ENCODE results near the gene KRTAP10-11.

- TF ChIP-seq ZNF8 (CRISPR knock-in tag; IDR thresholded peaks at IDR 0.05) = no peak
- TF ChIP-seq, protein P1, sequence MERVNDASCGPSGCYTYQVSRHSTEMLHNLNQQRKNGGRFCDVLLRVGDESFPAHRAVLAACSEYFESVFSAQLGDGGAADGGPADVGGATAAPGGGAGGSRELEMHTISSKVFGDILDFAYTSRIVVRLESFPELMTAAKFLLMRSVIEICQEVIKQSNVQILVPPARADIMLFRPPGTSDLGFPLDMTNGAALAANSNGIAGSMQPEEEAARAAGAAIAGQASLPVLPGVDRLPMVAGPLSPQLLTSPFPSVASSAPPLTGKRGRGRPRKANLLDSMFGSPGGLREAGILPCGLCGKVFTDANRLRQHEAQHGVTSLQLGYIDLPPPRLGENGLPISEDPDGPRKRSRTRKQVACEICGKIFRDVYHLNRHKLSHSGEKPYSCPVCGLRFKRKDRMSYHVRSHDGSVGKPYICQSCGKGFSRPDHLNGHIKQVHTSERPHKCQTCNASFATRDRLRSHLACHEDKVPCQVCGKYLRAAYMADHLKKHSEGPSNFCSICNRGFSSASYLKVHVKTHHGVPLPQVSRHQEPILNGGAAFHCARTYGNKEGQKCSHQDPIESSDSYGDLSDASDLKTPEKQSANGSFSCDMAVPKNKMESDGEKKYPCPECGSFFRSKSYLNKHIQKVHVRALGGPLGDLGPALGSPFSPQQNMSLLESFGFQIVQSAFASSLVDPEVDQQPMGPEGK (CRISPR knock-in tag; IDR thresholded peaks at IDR 0.05; ENCODE audit: borderline replicate concordance) = no peak
- TF ChIP-seq ARNTL (CRISPR knock-in tag; IDR thresholded peaks at IDR 0.05; ENCODE audit: borderline replicate concordance, low read depth) = no peak
- TF ChIP-seq, protein P2, sequence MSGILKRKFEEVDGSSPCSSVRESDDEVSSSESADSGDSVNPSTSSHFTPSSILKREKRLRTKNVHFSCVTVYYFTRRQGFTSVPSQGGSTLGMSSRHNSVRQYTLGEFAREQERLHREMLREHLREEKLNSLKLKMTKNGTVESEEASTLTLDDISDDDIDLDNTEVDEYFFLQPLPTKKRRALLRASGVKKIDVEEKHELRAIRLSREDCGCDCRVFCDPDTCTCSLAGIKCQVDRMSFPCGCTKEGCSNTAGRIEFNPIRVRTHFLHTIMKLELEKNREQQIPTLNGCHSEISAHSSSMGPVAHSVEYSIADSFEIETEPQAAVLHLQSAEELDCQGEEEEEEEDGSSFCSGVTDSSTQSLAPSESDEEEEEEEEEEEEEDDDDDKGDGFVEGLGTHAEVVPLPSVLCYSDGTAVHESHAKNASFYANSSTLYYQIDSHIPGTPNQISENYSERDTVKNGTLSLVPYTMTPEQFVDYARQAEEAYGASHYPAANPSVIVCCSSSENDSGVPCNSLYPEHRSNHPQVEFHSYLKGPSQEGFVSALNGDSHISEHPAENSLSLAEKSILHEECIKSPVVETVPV (CRISPR knock-in tag; IDR thresholded peaks at IDR 0.05) = no peak
- TF ChIP-seq RARB (CRISPR knock-in tag; IDR thresholded peaks at IDR 0.05) = no peak
- TF ChIP-seq CSDC2 (CRISPR knock-in tag; IDR thresholded peaks at IDR 0.05) = no peak
- TF ChIP-seq, protein P3, sequence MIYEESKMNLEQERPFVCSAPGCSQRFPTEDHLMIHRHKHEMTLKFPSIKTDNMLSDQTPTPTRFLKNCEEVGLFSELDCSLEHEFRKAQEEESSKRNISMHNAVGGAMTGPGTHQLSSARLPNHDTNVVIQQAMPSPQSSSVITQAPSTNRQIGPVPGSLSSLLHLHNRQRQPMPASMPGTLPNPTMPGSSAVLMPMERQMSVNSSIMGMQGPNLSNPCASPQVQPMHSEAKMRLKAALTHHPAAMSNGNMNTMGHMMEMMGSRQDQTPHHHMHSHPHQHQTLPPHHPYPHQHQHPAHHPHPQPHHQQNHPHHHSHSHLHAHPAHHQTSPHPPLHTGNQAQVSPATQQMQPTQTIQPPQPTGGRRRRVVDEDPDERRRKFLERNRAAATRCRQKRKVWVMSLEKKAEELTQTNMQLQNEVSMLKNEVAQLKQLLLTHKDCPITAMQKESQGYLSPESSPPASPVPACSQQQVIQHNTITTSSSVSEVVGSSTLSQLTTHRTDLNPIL (CRISPR knock-in tag; IDR thresholded peaks at IDR 0.05; ENCODE audit: low read depth) = no peak
Measured at GRCh38 chr21:44686843-44687561, 40.8 kb downstream of the KRTAP10-11 start.

Data from SK-N-SH treated with all-trans-retinoic acid at 6 μM for 48 hours (cell line).